ENCODE results near the gene YAF2. TPM values are rescaled to one million over a fixed set of nuclear protein-coding genes. Genes with fewer than 3 reads are reported as not detected.

The YAF2 gene
- total RNA-seq, 1 donor from 2014 or later: 88.1 TPM

DNA sequence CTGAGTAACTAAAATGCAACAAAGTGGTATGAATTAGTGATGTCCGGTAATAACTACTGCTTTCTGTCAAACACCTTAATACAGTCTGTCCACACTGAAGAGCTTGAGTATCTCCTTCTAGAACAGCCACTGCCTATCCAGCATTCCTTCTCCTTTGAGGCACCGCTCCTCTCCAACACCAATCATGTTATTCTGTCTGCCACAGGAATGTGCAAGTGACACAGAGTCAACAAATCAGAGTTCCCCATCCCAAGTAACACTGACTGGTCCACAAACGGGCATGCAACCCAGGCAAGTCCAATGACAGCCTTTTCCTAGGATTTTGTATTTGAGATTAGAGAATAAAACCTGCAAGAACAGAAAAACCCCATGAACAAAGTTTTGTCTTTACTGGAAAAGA lies 97.1 kb downstream of the YAF2 start:
- Histone ChIP-seq H3K36me3 (no peaks in the 10 kb centered on the region), H3K4me3 (no peak overlapping the region), H3K27me3 (ENCODE audit: low read depth) (no peaks in the 10 kb centered on the region), H3K4me1 (peaks cover 39% of the 10 kb centered on the region), H3K27ac (replicated peaks) (no peak overlapping the region), H3K9me3 (replicated peaks) (no peaks in the 10 kb centered on the region)
- intact Hi-C loops (cut with micrococcal nuclease): no loop called here
- no peak for DNase-seq
- TF ChIP-seq, protein P1, sequence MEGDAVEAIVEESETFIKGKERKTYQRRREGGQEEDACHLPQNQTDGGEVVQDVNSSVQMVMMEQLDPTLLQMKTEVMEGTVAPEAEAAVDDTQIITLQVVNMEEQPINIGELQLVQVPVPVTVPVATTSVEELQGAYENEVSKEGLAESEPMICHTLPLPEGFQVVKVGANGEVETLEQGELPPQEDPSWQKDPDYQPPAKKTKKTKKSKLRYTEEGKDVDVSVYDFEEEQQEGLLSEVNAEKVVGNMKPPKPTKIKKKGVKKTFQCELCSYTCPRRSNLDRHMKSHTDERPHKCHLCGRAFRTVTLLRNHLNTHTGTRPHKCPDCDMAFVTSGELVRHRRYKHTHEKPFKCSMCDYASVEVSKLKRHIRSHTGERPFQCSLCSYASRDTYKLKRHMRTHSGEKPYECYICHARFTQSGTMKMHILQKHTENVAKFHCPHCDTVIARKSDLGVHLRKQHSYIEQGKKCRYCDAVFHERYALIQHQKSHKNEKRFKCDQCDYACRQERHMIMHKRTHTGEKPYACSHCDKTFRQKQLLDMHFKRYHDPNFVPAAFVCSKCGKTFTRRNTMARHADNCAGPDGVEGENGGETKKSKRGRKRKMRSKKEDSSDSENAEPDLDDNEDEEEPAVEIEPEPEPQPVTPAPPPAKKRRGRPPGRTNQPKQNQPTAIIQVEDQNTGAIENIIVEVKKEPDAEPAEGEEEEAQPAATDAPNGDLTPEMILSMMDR (IDR thresholded peaks at IDR 0.05; ENCODE audit: borderline replicate concordance): no peak

DNA sequence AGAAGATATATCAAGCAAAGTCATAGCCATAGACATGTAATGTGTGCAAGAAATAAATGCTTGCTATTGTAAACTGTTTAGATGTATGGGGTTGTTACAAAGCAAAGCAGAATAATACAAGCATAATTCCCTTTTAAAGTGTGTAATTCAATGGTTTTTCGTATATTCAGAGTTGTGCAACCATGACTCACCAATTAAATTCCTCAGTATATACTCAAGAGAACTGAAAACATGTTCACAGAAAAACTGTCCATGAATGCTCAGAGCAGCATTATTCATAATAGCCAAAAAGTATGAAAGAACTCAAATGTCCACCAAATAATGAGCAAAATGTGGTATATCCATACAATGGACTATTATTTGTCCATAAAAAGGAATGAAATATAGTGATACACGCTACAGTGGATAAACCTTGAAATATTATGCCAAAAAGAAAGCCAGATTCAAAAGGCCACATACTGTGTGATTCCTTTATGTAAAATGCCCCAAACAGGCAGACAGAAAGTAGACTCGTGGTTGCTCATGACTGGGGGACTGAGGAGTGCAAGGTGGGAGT lies 102.7 kb downstream of the YAF2 start:
- Histone ChIP-seq H3K27ac (replicated peaks) (no peak overlapping the region), H3K9me3 (replicated peaks) (no peaks in the 10 kb centered on the region), H3K4me1 (peaks cover 11% of the 10 kb centered on the region), H3K27me3 (ENCODE audit: low read depth) (no peaks in the 10 kb centered on the region), H3K36me3 (no peaks in the 10 kb centered on the region), H3K4me3 (no peak overlapping the region)
- DNase-seq: no peak
- TF ChIP-seq, protein P1 (IDR thresholded peaks at IDR 0.05; ENCODE audit: borderline replicate concordance): no peak
- intact Hi-C loops (cut with micrococcal nuclease): loop anchor here (10.0 kb wide), 1 partner anchor 439 kb away; no protein-coding TSS in a partner anchor

DNA sequence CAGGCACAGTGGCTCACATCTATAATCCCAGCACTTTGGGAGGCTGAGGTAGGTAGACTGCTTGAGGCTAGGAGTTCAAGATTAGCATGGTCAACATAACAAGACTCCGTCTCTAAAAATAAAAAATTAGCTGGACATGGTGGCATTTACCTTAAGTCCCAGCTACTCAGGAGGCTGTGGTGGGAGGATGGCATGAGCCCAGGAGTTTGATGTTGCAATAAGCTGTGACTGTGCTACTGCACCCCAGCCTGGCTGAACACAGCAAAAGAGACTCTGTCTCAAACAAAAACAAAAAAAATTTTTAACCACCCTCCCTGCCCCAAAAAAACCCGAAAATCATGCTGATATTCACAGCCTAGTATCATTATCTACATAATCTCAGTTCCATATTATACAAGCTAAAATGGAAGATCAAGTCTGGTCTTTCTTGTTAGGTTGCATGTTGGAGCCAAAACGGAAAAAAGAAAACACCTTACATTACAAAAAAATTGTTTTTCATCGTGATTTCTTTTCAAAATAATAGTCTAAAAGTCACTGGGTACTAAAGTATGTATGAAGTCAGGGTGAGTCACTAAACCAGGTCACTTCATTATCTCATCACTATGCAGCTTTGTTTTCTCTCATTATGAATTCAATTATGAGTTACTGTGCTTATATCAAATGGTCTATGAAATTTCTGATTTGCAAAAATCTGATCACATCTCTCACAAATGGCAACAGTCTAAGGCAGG lies 107.2 kb downstream of the YAF2 start:
- Histone ChIP-seq H3K4me3 (no peak overlapping the region), H3K36me3 (no peaks in the 10 kb centered on the region), H3K27me3 (ENCODE audit: low read depth) (no peaks in the 10 kb centered on the region), H3K27ac (replicated peaks) (no peak overlapping the region), H3K9me3 (replicated peaks) (no peaks in the 10 kb centered on the region), H3K4me1 (peaks cover 18% of the 10 kb centered on the region)
- TF ChIP-seq, protein P1 (IDR thresholded peaks at IDR 0.05; ENCODE audit: borderline replicate concordance): no peak
- intact Hi-C loops (cut with micrococcal nuclease): loop anchor here (5.0 to 10.0 kb wide), 2 partner anchors 201 to 444 kb away; no protein-coding TSS in a partner anchor
- DNase-seq: no peak

DNA sequence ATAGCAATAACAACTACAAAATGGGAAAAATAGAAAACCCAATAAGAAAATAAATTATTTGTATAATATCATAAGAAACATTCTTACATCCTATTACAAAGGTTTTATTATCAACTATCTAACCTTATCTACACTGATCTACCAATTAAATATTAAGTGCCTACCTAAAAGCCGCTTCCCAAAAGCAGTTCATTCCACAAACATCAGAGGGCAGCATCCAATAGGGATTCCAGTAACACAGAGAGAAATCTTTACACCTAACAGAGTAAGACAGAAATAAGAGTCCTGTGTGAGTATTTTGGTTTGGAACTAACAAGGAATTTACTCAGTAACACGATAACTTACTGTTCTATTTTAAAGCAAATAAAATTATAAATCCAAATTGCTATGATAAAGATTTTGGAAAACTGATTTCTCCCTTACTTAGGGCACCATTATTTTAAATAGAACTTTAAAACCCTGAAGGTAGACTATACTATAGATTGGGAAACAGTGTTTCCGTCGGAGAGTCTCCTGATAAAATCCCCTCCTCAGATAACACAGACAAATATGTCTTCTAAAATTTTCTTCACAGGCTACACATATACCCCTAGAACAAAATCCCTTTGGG lies 108.3 kb downstream of the YAF2 start:
- intact Hi-C loops (cut with micrococcal nuclease): loop anchor here (5.0 to 10.0 kb wide), 2 partner anchors 203 to 445 kb away; no protein-coding TSS in a partner anchor
- TF ChIP-seq, protein P1 (IDR thresholded peaks at IDR 0.05; ENCODE audit: borderline replicate concordance): peak; percentile 91
- H3K27me3 ChIP-seq (ENCODE audit: low read depth): no peaks in the 10 kb centered on the region
- H3K4me1 ChIP-seq: peaks cover 26% of the 10 kb centered on the region
- no peaks in the 10 kb centered on the region for H3K9me3 ChIP-seq (replicated peaks)
- no peak overlapping the region for H3K27ac ChIP-seq (replicated peaks)
- no peaks in the 10 kb centered on the region for H3K36me3 ChIP-seq
- no peak overlapping the region for H3K4me3 ChIP-seq
- no peak for DNase-seq

DNA sequence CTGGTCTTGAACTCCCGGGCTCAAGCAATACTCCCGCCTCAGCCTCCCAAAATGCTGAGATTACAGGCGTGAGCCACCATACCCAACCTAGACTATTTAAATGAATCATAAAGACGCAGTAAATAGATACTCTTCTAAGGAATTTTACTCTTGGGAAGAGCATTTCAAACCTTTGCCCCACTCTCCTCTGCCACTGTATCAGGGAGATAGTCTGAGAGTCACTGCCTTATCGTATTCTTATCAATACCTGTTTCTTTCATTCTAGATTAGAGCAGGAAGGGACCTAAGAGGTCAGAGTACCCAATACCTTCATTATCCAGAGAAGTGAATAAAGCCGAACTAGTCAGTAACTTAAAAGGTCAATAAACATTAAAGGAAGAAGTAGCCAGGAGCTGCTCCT lies 109.2 kb downstream of the YAF2 start:
- Histone ChIP-seq H3K9me3 (replicated peaks) (no peaks in the 10 kb centered on the region), H3K36me3 (no peaks in the 10 kb centered on the region), H3K4me1 (peaks cover 29% of the 10 kb centered on the region), H3K27ac (replicated peaks) (no peak overlapping the region), H3K27me3 (ENCODE audit: low read depth) (no peaks in the 10 kb centered on the region), H3K4me3 (no peak overlapping the region)
- TF ChIP-seq, protein P1 (IDR thresholded peaks at IDR 0.05; ENCODE audit: borderline replicate concordance): no peak
- intact Hi-C loops (cut with micrococcal nuclease): no loop called here
- DNase-seq: no peak
